Activated CD8-positive, alpha-beta memory T cell treated with anti-CD3 and anti-CD28 coated beads for 48 hours (primary cell): ENCODE results near the gene SLC5A9.
"Not testable (repeated sequence)": the region's sequence is repeated elsewhere in the genome, so short reads cannot be mapped to it uniquely, and the experiment has no call there.

ENCODE experiments used
- DNase-seq, 3 experiments: peaks; one replicate each; pipeline ENCODE4 v3.0.0-alpha.2; 2020; ENCODE audit warnings: low read depth in 2 of 3, low spot score in 2 of 3

Gene SLC5A9

DNA sequence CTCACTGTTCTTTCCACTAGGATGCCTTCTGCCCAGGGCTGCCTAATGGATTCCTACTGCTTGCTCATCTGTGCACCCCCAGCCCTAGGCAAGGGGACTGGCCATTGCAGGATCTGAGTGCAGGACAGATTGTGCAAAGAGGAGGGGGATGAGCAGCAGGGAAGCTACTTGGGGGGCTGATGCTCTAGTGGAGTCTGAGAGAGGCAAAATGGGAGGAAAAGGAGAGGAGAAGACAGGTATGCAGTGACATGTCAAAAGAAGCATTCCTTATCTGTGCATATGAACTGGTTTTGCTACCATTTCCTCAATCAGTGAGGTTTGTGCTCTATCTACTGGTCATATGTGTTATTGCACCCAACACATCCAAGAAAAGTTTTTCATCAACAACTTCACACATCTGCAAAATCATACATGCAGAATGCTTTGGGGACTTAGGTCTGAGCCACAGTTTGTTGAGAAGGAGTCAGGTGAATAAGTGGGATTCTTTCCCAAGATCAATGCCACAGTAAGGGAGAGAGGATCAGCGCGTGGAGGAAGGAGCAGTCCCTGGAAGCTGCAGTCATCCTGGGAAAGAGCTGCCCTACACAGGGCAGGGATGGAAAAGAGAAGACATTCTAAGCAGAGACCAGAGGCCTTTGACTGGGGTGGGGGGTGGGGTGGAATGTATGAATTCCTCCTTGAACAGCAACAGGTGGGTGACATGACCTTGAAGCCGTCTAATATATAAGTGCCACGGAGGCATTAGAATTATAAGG lies 14.4 kb downstream of the SLC5A9 start:
- no peak for DNase-seq

DNA sequence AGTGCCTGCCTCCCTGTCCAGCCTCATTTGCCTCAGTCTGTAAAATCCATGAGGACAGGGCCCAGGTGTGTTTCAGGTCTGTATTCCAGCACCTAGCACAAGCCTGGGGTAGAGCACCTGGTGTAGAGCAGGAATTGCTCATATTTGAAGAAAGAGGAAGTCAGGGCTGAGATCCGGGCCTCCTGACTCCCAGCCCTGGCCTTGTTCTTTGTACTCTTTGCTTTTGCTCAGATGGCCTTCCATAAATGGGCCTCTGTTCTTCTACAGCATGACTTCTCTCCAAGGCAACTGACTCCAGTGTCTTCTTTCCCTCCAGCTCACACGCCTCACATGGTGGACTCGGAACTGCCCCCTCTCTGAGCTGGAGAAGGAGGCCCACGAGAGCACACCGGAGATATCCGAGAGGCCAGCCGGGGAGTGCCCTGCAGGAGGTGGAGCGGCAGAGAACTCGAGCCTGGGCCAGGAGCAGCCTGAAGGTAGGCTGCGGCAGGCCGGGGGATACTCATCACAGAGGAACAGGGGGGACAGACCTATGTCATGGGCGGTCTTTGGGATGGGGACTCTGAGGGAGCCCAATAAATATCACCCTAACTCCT lies 19.7 kb downstream of the SLC5A9 start:
- DNase-seq: no peak

DNA sequence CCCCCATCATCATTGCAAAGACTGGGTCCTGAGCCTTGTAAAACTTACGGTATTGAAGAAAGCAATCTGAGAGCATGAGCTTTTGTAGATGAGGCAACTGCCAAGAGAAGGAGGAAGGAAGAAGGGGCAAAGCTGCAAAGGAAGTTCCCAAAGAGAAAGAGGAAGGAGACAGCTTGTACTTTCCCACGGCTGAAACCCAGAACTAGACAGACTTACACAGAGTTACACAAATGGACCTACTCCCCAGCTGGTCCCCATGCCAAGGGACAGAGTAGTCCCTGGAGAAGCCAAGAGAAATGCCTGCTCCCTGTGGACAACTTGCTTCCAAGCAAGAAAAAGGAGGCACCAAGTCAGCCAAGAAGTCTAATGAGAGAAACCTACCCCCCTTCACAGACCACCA lies 22.6 kb downstream of the SLC5A9 start:
- no peak for DNase-seq

DNA sequence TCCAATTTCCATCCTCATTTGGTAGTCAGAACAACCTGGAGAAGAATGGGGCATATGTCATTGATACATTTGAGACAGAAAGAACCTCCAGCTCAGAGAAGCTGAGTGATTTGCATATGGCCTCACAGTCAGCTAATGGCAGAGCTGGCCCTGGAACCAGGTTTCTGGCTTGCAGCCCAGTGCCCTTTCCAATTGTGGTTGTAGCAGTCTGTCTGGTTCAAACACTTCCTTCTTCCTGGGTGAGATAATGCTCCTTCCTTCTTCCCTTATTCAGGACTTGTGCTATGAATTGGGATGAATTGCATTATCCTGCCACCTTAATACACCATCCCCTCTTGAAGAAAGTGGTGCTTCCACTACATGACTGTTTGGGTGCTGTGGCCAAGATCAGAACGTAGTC lies 24.2 kb downstream of the SLC5A9 start:
- DNase-seq: no peak

DNA sequence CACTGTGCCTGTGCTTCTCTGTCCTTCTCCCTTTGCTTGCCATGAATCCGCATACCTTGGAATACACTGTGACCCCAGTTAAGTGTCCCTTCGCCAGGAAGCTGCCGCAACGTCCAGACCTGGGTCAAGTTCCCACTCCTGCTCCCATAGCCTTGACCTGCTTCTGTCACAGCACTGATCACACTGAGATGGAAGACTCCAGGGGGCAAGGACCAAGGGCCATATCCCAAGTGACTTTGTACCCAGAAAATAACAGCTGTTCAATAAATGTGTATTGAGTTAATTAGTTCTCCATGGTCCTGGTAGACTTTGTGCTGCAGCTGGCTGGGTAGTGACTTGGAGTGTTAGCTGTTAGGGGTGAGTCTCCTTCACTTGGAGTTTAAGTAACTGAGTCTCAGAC lies 25.8 kb downstream of the SLC5A9 start:
- no peak for DNase-seq

DNA sequence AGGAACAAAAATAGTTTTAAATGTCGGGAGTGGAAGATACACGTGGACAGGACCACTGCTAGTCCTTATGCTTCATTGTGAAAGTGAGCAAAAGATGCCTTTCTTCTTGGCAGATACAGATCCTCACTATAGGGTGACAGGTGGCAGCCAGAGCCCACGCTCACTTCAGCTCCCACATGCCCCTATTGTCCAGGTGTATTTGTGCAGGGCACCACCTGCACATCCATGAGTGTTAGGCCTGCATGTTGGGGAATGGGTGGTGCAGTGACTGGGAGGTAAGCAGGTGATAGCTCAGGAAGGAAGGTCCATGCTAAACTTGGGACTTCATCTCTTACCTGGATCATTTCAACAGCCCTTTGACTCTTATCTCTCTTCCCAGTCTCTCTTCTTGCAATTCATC lies 27.4 kb downstream of the SLC5A9 start:
- no peak for DNase-seq

DNA sequence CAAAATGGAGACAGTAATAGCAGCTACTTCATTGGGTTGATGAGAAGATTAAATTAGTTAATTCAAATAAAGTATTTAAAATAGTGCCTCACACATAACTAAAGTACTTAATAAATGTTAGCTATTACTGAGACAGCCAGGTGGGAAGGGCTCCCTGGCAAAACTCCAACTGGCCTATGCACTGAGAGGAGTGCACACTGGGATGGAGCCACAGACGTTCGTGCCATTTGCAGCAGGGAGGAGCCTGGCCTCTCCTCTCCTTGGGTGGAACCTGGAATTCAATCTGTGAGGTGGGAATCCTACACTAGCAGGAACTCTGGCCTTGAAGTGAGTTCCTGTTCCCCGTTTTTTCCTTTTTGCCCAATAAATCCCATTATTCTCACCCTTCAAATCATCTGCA lies 28.1 kb downstream of the SLC5A9 start:
- DNase-seq: no peak

DNA sequence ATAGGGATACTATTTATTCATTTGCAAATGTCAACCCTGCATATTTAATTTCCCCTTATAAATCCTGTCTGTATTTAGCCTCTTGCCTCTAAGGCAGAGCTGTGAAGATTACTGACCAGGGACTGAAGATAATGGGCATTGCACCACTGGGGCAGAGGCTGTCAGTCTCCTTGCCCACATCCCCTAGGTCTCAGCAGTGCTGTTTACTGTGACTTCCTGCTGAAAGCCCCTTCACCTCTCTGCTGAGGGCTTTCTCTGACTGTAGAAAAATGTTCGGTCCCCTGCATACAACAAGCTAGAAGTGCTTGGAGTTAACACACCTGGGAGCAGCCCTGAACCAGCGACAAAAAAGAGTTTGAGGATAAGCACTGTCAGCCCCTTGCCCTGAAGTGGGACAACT lies 28.8 kb downstream of the SLC5A9 start:
- no peak for DNase-seq

DNA sequence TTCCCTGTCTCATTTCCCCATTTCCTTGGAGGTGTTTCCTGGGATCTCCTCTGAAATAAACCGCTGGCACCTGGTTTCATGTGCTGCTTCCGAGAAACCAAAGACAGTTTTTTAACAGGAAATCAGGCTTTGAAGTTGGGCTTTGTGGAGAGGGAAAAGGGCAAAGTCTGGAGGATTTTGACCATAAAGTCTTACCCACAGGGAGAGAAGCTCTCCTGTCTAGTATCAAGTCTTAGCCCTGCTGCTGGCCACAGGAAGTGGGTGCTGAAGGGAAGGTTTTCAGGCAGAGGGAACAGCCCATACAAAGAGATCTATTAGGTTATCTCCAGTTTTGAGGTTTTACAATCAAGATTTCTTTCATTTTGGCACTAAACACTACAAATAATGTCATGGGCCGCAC lies 29.3 kb downstream of the SLC5A9 start:
- no peak for DNase-seq

DNA sequence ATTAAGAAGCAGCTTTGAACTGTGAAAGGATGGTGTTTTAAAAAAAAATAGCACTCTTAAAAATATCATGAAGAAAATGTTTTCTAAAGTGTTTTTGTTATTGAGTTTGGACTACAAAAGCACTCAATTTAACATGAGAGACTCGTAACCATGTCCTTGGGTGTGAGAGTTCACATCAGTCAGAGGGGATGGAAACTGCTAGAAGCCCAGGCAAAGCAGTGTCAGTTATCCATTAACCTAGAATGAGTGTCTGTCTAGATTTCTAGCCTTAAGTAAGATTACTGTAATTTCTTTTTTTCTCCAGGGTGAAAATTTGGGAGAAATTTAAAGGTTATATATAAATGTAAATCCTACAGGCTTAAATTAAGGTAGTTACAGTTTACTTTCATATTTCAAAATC lies 31.7 kb downstream of the SLC5A9 start:
- DNase-seq: no peak

DNA sequence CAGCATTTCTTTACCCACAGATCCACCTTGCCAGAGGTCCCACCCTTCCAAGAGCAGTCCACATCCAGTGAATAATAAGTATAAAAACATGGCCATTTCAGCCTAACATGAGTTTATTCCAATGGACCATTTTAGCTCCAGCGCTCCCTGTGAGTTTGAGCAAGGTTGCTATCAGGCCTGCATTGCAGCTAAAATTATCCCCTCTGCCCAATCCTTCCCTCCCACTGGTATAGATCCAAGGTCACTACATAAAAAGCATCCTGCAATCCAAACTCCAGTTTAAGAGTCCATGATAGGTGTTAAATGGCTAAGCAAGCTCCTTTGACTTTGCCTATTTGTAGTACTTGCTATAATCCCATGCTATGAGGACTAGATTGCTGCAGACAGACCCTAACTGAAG lies 35.6 kb downstream of the SLC5A9 start:
- no peak for DNase-seq

DNA sequence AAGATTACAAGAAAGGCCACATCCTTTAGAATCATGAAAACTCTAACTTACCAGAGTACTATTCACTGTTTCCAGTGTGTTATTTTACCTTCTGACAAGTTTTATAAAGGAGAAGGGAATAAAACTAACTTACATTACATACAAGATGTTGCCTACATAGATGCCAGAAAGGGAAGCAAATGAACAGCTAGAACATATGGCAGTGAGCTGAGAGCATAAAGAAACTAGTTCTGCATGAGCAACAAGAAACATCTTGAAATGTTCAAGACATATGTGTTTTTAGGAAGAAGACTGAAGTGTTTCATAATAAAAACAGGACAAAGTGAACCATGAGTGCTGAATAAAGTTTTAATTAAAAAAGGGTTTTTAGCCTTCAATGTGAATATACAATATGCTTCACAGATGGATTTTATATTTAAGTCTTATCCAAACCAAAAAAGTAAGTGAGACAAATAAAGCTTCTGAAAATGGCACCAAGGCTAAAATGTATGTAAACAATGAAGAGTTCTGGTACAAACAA lies 39.4 kb downstream of the SLC5A9 start:
- DNase-seq: no peak

DNA sequence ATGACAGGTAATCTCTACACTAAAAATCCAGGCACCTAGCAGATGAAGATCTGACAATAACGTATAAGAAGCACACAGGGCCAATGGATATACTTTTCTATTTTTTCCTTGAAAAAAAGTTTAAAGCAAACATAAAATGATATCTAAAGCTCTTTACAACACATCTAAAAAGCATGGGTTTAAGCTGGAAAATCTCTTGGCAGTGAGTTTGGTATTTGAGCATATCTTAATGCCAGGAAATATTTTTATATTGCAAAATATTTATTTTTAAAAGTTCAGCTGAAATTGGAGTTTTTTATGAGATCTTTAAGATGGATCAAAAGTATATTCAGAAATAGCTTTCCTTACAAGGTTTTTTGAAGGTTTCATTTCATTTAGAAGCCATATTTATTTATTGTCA lies 40.5 kb downstream of the SLC5A9 start:
- no peak for DNase-seq

DNA sequence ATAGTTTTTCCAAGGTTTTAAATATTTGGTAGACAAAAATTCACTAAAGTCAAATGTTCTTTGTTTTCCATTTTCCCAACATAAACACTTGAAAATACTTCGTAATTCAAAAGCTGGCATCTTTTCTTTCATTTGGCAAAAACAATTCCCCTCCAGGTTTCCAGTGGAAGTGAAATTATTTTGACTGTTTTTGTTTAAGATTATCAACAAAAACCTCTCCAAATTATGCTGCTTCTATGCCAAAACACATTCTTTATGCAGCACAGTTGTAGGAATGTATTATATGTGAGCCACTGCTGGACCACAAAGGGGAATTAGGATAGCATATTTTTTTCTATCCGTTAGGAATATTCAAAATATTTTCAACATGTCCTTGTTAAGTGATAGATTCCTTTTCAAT lies 44.1 kb downstream of the SLC5A9 start:
- no peak for DNase-seq

DNA sequence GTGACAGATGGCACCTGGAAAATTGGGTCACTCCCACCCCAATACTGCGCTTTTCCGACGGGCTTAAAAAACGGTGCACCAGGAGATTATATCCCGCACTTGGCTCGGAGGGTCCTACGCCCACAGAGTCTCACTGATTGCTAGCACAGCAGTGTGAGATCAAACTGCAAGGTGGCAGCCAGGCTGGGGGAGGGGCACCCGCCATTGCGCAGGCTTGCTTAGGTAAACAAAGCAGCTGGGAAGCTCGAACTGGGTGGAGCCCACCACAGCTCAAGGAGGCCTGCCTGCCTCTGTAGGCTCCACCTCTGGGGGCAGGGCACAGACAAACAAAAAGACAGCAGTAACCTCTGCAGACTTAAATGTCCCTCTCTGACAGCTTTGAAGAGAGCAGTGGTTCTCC lies 54.9 kb downstream of the SLC5A9 start:
- not testable (repeated sequence) for DNase-seq

DNA sequence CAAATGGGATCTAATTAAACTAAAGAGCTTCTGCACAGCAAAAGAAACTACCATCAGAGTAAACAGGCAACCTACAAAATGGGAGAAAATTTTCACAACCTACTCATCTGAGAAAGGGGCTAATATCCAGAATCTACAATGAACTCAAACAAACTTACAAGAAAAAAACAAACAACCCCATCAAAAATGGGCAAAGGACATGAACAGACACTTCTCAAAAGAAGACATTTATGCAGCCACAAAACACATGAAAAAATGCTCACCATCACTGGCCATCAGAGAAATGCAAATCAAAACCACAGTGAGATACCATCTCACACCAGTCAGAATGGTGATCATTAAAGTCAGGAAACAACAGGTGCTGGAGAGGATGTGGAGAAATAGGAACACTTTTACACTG lies 59.8 kb downstream of the SLC5A9 start:
- not testable (repeated sequence) for DNase-seq

DNA sequence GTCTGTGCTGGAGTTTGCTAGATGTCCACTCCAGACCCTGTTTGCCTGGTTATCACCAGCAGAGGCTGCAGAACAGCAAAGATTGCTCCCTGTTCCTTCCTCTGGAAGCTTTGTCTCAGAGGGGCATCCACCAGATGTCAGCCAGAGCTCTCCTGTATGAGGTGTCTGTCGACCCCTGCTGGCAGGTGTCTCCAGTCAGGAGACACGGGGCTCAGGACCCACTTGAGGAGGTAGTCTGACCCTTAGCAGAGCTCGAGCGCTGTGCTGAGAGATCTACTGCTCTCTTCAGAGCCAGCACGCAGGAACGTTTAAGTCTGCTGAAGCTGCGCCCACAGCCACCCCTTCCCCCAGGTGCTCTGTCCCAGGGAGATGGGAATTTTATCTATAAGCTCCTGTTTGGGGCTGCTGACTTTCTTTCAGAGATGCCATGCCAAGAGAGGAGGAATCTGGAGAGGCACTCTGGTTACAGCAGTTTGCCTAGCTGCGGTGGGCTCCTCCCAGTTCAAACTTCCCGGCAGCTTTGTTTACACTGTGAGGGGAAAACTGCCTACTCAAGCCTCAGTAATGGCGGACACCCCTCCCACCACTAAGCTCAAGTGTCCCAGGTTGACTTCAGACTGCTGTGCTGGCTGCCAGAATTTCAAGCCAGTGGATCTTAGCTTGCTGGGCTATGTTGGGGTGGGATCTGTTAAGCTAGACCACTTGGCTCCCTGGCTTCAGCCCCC lies 62.3 kb downstream of the SLC5A9 start:
- not testable (repeated sequence) for DNase-seq

DNA sequence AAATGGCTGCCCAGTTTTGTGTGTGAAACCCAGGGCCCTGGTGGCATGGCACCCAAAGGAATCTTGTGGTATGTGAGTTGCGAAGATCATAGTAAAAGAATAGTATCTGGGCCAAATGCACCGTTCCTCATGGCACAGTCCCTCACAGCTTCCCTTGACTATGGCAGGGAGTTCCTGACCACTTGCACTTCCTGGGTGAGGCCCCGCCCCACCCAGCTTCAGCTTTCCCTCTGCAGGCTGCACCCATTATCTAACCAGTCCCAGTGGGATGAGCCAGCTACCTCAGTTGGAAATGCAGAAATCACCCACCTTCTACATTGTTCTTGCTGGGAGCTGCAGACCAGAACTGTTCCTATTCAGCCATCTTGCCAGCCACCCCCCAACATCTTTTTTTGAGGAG lies 63.0 kb downstream of the SLC5A9 start:
- DNase-seq: no peak

DNA sequence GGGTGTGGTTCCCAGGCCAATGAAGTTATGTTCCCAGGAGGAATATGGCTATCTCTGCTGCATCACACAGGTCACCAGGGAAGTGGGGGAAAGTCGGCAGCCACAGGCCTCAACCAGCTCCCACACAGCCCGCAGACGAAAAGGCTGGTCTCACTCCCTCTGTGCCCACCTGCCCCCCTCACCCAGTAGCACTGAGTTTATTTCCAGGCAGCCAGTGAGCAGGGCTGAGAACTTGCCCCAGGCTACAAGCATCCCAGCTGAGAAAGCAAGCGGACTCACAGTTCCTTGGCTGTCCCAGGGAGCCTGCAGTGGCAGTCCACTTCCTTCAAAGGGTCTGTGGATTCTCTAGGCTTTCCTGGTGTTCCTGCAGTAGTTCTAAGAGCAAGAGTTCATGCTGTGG lies 68.9 kb downstream of the SLC5A9 start:
- DNase-seq: no peak

DNA sequence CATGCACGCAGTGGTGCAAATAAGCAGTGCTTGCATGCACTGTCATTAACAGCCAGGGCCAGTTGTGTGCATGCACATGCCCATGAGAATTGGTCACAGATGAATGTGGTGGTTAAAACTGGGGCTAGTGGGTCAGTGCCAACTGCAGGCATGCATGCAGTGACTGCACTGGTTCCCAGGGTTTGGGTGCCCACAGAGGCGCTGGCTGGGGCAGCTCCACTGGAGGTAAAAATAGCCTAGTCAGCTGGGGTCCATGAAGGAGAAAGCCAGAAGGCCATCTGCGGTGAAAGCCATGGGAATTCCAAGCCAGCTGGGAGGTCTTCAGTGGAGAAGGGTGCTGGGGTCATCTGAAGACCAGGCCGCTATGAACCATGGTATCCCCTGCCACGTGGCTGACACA lies 70.2 kb downstream of the SLC5A9 start:
- DNase-seq: no peak

DNA sequence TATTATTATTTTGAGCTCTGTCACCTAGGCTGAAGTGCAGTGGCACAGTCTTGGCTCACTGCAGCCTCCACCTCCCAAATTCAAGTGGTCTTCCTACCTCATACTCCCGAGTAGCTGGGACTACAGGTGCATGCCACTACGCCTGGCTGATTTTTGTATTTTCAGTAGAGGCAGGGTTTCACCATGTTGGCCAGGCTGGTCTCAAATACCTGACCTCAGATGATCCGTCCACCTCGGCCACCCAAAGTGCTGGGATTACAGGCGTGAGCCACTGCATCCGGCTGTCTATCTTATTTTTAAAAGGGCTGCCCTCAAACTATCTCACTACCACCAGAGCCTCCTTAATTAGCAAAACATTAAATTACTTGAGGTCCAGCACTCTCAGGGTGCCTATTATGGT lies 71.6 kb downstream of the SLC5A9 start:
- not testable (repeated sequence) for DNase-seq

DNA sequence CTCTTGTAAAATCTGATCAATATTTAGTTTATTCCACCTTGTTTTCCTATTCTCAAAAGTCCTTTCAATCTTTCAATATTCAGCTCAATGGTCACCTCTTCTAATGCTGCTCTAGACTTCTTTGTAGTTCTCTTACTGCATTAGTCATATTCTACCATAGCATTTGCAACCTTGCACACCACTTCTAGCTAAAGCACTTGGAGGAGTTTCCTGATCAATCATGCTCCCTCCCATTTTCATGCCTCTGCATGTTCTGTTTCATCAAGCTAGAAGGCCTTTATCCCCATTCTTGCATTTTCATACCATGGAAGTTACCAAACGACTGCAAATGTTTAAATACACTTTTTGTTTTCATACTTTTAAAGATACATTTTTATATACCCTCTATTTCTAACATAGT lies 72.1 kb downstream of the SLC5A9 start:
- DNase-seq: no peak
